G401 (cell line): ENCODE data around the gene CATSPERE. TPM values are rescaled to one million over a fixed set of nuclear protein-coding genes. Genes with fewer than 3 reads are reported as not detected.
"Not testable (repeated sequence)": the region's sequence is repeated elsewhere in the genome, so short reads cannot be mapped to it uniquely, and the experiment has no call there.

ENCODE experiments used
- DNase-seq: peaks from one replicate; pipeline ENCODE4 v3.0.0-alpha.2; 2015; ENCODE audit warnings: low spot score
- in situ Hi-C: cut with HindIII; loops from 2 replicates; pipeline ENCODE4 v1.10.0; 2016; ENCODE audit warnings: low sequenced_read_pairs, mixed read lengths
- total RNA-seq: library from RNA; depleted of rRNA; stranded (reverse); fragments of >200 nt; shearing (Covaris generic); gene quantifications from 2 replicates; pipeline ENCODE4 v1.2.3, GENCODE V29; 2014

Gene CATSPERE
- total RNA-seq, 1 experiment from 2014 or later: not detected

DNA sequence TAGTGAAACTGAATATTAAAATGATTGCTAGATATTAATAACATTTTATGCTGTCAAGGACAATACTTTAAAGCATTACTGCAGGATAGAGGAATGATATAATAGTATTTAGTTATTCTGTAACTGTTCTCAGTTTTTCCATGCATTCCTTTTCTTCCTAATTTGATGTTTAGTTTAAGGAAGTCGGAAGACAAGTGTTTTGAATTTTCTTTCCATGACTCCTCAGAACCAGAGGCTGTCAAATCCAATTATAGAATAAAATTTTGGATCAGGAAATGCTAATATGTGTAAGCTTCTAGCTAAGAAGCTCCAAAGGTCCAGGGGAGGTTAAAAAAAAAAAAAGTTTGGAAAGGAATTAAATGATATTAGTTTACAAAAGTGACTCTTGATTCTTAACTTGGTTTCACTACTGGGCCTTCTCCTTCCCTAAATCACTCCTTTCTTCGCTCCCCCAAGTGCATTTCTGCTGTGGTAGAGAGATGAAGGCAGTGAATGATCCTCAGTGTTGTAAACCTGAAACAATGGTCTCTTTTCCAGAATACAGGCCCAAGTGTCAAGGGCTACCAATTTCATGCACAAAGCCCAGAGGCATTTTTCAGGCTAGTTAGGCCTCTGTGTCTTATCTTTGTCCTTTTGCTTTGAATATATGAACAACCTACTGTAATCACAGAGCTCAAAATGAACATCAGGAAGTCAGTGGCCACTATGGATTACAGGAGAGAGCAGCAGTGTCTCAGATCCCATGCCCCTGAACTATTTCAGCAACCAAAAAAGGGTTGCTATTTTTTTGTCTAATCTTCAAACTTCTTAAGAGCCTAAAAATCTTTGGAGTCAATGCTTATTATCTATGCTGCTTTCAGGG, 15.5 kb upstream of the CATSPERE start:
- in situ Hi-C loops: no loop called here

DNA sequence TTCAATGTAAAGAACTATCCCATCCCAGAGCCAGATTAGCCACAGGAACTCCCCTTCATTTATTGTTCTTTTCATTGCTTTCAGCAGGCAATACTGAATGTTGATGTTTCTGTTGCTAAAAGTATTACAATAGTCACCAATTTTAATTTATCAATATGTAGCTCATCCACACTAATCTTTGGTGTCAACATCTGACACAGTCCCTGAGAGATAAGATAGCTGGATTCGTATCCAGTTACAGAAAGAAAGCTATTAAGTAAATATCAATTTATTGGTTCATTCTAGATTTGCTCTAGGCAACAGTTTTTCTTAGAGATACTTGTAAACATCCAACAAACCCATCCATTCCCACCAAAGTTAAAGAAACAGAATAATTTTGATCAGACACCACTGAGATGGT, 14.0 kb upstream of the CATSPERE start:
- DNase-seq: no peak
- in situ Hi-C loops: no loop called here

More for the DNA sequence above, 15.5 kb upstream of the CATSPERE start:
- no peak for DNase-seq

DNA sequence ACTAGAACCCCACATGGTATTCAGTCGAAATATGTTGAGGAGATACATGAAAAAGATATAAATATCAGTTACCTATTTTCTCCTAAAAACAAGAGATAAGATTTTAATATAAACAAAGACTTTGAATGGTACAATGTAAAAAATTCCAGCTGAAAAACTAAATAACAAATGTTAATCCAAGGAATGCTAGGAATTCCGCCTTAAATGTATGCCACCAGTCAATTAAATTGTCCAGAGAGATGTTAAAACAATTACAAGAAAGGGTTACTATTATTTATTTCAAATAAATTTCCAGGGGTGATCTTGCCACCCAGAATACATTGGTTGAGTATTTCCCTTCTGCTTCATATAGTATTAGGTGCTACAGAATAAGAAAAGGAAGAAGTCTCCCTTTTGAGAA, 13.5 kb upstream of the CATSPERE start:
- in situ Hi-C loops: no loop called here
- DNase-seq: no peak

DNA sequence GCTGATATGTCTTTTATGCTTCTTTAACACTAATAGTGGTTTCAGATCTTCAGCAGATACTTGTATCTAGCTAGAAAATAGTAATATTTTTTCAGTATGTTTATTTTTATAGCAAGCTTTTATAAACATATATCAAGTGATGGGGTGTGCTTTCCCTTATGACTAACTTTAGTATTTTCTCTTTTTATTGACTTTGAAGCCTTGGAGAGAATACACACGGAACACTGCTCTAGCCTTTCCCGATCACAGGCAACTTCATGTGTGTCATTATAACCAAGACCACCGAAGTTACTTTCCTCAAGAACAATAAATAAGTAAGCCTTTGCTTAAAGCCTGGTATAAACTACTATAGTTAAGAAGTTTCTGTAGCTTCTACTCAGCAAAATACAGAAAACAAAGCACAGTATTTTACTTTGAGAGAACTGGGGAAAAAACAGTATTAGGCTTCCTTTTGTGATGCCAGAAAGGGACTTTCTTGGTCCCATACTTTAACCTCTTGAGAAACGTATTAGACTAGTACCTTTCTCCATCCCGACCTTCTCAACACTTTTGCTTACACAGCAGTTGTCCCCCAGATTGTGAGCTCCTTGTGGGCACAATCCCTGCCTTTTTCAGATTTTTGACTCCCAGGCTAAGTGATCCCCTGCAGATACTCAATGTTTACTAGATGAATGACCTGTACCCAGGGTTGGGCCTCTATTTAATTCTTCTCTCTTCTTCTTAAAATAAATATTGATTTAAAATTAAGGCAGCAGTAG, 12.6 kb upstream of the CATSPERE start:
- DNase-seq: no peak
- in situ Hi-C loops: no loop called here

DNA sequence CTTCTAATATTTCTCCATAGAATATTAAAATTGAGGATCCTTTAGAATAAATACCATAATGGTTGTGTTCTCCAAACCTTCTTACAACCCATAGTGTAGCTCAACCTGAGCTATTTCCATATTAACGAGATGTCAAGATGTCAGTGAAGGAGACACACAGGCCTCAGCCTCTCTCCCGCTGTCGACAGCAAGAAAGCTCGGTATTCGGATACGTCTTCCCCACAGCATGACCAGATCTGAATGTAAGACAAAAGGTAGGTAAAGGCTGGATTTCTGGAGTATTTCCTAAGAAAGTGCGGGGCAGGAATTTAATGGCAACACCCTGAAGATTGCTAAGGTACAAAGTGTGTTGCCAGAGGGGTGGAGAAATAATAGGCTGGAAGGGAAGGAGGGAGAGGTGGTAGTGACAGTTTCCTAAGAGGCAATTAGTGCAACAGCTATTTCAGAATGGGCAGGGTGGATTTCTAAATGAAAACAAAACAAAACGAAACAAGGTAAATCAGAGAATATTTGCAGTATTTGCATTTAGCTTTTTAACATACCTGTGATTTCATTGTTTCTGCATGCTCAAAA, 11.1 kb upstream of the CATSPERE start:
- in situ Hi-C loops: no loop called here

DNA sequence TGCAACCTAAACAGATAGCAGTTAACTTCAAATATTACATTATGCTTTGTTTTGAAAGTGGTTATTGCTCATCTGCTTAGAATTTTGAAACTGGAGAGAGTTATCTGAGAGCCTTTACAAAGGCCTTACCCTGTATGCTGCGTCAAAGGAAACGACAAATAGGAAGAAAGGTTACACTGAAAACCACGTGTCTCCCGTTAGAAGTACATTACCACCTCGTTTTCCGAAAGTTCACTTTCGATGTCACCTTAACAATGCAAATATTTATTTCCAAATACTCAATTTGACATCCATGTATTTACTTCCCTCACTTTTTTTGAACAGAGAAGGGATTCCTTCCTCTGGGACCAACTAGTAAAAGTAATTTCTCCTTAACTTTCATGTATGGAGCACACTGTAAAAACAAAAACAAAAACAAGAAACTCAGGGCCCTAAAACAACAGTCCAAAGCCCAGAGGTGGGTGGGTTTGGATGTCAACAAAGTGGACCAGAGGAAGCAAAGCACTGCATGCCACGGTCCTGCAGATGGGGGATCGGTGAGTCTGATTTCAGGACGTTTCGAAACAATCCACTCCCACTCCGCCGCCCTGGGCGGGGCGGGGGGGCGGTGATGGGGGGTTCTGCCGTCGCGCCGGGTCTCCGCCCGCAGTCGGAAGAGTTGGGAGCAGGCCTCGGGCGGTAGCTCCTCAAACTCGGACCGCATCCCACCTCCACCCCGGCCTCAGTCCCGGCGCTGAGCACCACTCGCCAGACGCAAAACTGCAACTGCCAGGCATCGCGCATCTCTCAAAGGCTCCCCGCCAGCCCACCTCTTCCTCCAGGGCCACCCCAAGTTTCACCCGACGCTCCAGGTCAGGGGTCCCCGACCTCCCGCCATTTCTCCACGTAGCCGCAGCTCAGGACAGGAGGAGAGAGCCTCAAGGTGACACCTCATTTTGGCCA, 10.2 kb upstream of the CATSPERE start:
- in situ Hi-C loops: no loop called here
- DNase-seq: peak; percentile 31

More for the DNA sequence above, 11.1 kb upstream of the CATSPERE start:
- DNase-seq: peak; percentile 32

DNA sequence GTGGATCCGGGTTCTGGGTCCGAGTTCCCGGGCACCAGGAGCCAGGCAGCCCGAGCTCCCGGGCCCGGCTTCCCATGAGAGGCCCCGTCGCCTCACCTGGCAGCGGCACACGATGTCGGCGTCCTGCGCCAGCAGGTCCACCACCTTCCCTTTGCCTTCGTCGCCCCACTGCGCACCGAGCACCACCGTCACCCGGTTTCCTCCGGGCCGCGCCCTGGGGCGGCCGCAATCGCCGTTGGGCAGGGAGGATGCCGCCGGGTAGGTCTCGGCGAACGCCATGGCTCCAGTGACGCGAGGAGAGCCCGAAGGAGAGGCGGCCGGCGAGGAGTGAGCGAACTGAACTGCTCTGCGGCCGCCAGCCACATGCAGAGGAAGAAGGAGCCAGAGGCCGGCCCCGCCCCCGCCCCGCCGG, 9.5 kb upstream of the CATSPERE start, which contains the start of gene ADSS2:
Gene ADSS2, minus strand, starts transcription at position 371 of the 412 bp plus-strand sequence. Its CDS starts 92 bp downstream, at position 279.
- in situ Hi-C loops: no loop called here
- no peak for DNase-seq

DNA sequence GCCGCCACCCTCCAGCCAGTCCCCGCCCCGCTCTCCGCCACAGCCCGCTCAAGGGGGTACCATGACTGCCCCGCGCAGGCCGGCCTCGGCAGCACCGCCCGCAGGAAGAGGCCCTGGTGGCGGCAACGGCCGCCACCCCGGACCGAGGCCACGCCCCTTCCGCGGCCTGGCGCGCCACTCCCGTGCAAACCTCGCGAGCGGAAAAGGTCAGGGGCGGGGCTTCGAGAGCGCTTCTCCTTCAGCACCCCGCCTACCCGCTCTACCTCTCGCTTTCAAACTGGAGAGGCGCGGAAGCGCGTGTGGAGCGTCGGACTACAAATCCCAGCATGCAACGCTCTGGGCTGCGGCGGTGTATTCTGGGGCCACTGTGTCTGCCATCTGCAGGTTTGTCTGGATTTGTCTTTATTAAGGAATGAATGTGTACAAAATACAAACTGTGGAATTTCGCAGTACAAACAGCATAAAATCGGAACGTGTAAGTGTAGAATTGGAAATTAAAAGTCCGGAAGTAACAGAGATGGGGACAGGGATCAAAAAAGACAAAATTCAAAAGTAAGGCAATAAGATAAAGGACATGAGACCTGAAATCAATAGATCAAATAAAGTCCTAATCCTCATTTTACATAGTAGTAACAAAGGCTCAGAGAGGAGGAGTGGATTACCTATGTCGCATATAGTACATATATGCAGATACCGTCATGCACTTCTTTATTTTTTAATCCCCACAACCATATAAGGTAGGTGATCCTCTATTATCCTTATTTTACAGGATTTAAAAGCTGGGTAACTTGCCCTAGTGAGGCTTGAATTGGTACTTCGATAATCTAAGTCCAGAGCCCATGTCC, 8.9 kb upstream of the CATSPERE start:
- in situ Hi-C loops: no loop called here
- DNase-seq: peak; percentile 99

DNA sequence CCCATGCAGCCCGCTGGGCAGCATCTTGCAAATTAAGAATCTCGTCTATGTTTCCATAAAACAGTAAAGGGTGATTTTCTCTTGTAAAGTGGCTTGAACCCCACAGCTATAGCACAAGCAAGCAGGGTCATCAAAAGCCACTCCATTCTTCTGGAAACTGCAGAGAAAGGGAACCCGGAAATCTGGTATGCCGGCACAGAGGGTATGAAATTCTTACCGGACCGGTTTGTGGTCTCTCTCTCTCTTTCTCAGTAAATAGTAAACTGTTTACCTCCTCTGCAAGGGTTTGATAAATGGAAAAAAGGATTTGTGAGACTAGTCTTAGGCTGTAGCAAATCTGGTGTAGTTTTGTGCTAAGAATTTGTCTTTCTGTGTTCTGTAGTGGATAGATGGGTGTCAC, 6.7 kb upstream of the CATSPERE start:
- no peak for DNase-seq
- in situ Hi-C loops: no loop called here

DNA sequence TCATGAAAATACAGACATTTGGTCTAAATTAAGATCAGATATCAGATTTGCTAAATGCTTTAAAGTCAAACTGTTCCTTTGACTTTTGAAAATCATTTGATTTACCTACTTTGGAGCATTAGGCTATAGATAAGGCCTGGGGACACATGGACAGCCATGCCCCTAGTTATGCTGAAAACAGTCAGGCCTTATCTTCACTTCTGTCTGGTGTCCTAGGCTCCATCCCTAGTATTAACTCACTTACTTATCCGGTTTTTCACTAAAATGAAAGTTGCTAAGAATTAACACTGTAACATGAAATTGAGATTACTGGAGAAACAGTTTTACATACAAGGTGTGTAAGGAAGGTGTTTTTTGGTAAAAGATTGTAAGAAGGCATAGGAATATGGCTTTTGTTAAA, 4.5 kb upstream of the CATSPERE start:
- in situ Hi-C loops: no loop called here
- DNase-seq: no peak

DNA sequence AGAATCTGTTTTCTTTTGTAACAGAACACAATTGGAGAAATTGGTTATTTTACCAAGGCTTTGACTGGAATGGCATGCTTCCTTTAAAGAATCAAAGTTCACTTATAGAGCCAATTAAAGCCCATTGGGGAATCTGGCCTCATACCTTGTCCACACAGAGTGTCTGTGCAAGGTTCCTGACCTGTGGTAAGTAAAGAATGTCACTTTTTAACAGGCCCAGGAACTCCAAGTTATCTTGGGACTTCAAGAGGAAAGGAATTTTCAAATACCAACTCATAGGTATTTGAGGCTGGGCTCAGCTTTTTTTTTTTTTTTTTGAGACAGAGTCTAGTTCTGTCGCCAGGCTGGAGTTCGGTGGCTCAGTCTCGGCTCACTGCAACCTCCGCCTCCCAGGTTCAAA, 2.3 kb upstream of the CATSPERE start:
- in situ Hi-C loops: no loop called here
- DNase-seq: no peak

DNA sequence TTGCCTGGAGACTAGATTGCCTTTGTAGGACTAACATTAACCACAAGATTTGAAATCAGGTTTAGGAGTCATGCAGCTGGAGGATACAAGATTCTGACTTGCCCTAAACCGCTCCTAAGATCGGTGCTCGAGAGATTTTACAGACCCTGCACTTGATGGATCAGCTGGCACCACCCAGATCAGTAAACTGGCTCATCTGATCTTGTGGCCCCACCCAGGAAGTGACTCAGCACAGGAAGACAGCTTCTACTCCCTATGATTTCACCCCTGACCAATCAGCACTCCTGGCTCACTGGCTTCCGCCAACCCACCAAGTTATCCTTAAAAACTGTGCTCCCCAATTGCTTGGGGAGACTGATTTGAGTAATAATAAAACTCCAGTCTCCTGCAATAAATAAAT, 876 bp upstream of the CATSPERE start:
- DNase-seq: no peak
- in situ Hi-C loops: no loop called here

DNA sequence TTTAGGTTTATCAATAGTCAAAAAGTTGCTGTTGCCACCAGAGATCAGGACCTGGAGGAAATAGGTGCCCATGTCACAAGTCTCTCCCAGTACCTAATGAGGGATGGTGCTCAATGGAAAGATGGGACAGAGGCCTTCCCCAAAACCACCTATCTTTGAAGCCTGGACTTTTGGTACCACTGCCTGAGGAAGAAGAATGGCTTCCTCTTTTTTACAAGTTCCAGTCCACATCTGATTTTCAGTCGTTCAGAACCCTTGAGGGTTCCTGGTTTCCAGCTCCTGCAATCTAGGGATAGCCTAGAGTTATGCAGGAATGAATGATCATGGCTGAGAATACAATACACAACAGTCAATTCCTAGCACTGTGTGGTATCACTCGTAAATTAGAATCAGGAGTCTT, 5.7 kb downstream of the CATSPERE start:
- in situ Hi-C loops: no loop called here
- no peak for DNase-seq

DNA sequence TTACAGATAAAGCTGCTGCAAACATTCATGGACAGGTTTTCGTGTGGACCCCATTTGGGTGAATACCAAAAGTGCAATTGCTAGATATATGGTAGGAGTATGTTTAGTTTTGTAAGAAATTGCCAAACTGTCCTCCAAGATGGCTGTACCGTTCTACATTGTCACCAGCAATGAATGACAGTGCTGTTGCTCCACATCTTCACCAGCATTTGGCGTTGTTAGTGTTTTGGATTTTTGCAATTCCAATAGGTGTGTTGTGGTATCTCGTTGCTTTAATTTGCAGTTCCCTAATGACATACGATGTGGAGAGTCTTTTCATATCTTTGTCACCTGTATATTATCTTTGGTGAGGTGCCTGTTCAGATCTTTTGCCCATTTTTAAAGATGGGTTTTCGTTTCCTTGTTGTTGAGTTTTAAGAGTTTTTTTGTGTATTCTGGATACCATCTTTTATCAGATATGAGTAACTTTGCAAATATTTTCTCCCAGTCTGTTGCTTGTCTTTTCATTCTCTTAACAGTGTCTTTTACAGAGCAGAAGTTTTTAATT, 12.1 kb downstream of the CATSPERE start:
- in situ Hi-C loops: no loop called here

DNA sequence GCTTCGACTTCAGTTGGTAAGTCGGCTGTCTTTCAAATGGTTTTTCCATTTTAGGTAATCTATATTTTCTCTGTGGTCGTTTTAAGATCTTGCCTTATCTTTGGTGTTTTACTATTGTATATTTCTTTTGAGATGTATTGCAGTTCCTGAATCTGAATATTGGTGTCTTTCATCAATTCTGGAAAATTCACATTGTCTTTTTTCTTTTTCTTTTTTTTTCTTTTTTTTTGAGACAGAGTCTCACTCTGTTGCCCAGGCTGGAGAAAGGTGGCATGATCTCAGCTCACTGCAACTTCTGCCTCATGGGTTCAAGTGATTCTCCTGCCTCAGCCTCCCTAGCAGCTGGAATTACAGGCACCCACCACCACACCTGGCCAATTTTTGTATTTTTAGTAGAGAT, 23.9 kb downstream of the CATSPERE start:
- DNase-seq, in situ Hi-C loops: not testable (repeated sequence)

More for the DNA sequence above, 12.1 kb downstream of the CATSPERE start:
- DNase-seq: no peak

DNA sequence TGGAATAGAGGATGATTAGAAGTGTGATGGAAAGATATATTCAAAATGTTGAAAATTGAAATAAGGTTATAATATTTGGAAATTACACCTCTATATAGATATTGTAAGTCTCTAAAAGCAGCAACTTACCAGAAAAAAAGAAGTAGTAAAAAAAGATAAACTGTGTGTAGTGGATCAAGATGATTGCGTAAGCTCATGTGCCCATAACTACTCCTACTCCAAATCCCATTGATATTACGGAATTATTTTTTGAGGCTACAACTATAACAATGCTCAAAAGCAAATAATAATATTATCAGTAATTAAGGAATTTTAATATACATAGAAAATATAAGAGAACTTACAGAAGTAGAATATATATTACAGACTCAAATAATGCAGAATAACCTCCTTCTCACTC, 33.6 kb downstream of the CATSPERE start:
- in situ Hi-C loops: no loop called here
- DNase-seq: no peak

DNA sequence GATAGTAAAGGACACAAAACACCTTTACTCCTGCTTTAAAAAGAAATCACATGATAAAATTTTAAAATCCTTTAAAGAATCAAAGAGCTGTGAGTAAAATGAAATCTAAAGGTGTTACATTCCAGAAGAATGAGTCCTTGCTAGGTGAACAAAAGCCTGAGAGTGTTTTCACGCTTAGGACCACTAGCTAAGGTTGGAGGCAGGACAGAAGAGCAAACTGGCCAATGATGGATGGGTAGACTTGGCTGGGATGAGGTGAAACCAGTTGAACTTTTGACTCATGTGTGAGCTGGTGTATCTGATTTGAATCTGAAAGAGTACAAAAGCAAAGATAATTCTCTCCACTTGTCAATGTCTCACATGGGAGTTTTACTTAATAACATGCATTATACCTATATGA, 35.1 kb downstream of the CATSPERE start:
- in situ Hi-C loops: no loop called here
- no peak for DNase-seq

DNA sequence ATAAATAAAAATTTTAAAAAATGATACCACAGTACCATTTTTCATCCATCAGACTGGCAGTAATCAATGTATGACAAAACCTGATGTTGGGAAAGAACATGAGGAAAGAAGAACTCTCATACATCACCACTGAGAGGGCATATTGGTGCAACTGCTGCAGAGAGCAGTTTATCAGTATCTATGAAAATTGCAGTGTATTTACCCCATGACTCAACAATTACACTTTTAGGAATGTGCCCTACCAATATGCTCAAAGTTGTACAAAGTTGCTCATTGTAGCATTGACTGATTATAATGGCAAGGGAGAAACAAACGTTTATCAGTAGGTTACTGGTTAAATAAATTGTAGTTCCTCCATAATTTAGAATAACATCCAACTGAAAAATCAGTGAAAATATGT, 36.7 kb downstream of the CATSPERE start:
- in situ Hi-C loops: no loop called here
- DNase-seq: no peak
